SK-N-SH treated with all-trans-retinoic acid at 6 μM for 48 hours (cell line): ENCODE data around the gene GPR85.

ENCODE experiments used
- ARNTL ChIP-seq: fragments of 450-650 bp; formaldehyde crosslinking; IDR thresholded peaks from 2 replicates; pipeline ENCODE4 v1.5.0; 2020; ENCODE audit warnings: low read depth, mild to moderate bottlenecking, moderate library complexity, borderline replicate concordance
- PATZ1 ChIP-seq: fragments of 250-450 bp; sonication (Bioruptor Pico); IDR thresholded peaks from 2 replicates; pipeline ENCODE4 v1.8.0; 2020; ENCODE audit warnings: mild to moderate bottlenecking, moderate library complexity, borderline replicate concordance
- TCF4 ChIP-seq: fragments of 250-450 bp; sonication (Bioruptor Pico); IDR thresholded peaks from 2 replicates; pipeline ENCODE4 v1.8.0; 2021; ENCODE audit warnings: mild to moderate bottlenecking, moderate library complexity, borderline replicate concordance
- TOX ChIP-seq: fragments of 250-450 bp; sonication (Bioruptor Pico); IDR thresholded peaks from 2 replicates; pipeline ENCODE4 v1.8.0; 2021; ENCODE audit warnings: mild to moderate bottlenecking, moderate library complexity, borderline replicate concordance

- TF ChIP-seq TCF4 (CRISPR knock-in tag): no peak
- TF ChIP-seq TOX (CRISPR knock-in tag): no peak
- TF ChIP-seq ARNTL (CRISPR knock-in tag): no peak
- no peak for TF ChIP-seq PATZ1
Observed at GRCh38 chr7:113087071-113087998, 708 bp upstream of the GPR85 start.
